ENCODE data around the gene PEX12.

Gene PEX12

DNA sequence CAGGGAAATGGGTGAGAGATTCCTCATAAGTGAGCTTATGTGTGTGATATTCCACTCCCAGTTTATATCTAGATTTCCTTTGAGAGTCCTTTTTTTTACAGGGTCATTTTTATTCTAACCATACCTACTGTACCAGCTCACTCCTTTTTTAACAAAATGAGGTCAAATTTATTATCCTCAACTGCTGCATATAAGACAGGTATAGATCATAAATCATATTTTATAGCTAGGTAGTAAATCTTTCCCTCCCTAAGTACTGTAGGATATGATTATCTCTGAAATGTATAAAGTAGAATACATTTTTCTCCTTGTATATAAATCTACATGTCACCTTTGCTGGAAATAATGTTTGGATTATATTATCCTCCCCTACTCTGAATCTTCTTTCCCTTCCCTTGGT lies 40.3 kb upstream of the PEX12 start:
- DNase-seq, result no peak
- Histone ChIP-seq H3K9ac (ENCODE audit: low read length) (no peak overlapping the region), H3K4me3 (ENCODE audit: low read length) (no peak overlapping the region), H3K4me1 (ENCODE audit: low read length) (no peaks in the 10 kb centered on the region), H3K27me3 (replicated peaks; ENCODE audit: insufficient read depth, low read length) (no peaks in the 10 kb centered on the region), H3K36me3 (replicated peaks; ENCODE audit: insufficient read depth, low read length) (no peaks in the 10 kb centered on the region), H3K9me2 (replicated peaks; ENCODE audit: insufficient read depth, low read length) (no peaks in the 10 kb centered on the region), H3K79me2 (ENCODE audit: low read length) (no peaks in the 10 kb centered on the region), H3K9me3 (replicated peaks; ENCODE audit: insufficient read depth, low read length) (no peaks in the 10 kb centered on the region), H4K20me1 (ENCODE audit: insufficient read depth, low read length) (no peaks in the 10 kb centered on the region), H3K4me2 (ENCODE audit: low read depth, low read length) (no peak overlapping the region), H2AFZ (ENCODE audit: low read length) (no peak overlapping the region), H3K27ac (ENCODE audit: low read length) (no peak overlapping the region), H3F3A (ENCODE audit: insufficient read depth, low read length) (no peaks in the 10 kb centered on the region)
- TF ChIP-seq, protein P1, sequence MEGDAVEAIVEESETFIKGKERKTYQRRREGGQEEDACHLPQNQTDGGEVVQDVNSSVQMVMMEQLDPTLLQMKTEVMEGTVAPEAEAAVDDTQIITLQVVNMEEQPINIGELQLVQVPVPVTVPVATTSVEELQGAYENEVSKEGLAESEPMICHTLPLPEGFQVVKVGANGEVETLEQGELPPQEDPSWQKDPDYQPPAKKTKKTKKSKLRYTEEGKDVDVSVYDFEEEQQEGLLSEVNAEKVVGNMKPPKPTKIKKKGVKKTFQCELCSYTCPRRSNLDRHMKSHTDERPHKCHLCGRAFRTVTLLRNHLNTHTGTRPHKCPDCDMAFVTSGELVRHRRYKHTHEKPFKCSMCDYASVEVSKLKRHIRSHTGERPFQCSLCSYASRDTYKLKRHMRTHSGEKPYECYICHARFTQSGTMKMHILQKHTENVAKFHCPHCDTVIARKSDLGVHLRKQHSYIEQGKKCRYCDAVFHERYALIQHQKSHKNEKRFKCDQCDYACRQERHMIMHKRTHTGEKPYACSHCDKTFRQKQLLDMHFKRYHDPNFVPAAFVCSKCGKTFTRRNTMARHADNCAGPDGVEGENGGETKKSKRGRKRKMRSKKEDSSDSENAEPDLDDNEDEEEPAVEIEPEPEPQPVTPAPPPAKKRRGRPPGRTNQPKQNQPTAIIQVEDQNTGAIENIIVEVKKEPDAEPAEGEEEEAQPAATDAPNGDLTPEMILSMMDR (IDR thresholded peaks at IDR 0.05; ENCODE audit: low read length), result no peak
- no peak for TF ChIP-seq EZH2 (optimal IDR thresholded peaks at IDR 0.05; ENCODE audit: low read depth, low read length)
- no peak for TF ChIP-seq EZH2phosphoT487 (IDR thresholded peaks at IDR 0.05; ENCODE audit: low read length)

DNA sequence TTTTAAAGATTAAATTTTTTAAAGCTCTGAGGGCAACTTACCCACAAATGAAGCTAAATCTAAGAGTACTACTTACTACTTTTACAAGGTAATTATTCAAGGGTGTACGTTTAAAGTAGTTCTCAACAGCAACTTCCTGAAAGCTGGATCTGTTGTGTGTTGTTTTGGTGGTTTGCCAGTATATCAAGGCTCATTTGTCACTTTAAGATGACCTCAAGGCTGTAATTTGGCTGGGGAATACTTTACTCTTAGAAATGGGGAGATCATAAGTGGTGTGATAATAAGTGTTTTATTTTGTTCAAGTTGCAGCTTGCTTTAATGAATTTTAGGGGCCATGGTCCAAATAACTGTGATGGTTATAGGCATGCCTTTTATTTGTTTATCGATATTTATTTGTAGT lies 39.1 kb upstream of the PEX12 start:
- no peak for TF ChIP-seq EZH2phosphoT487 (IDR thresholded peaks at IDR 0.05; ENCODE audit: low read length)
- TF ChIP-seq EZH2 (optimal IDR thresholded peaks at IDR 0.05; ENCODE audit: low read depth, low read length), result no peak
- TF ChIP-seq, protein P1 (IDR thresholded peaks at IDR 0.05; ENCODE audit: low read length), result no peak
- Histone ChIP-seq H3K27me3 (replicated peaks; ENCODE audit: insufficient read depth, low read length) (no peaks in the 10 kb centered on the region), H3K4me1 (ENCODE audit: low read length) (no peaks in the 10 kb centered on the region), H3K4me2 (ENCODE audit: low read depth, low read length) (no peak overlapping the region), H3K9me3 (replicated peaks; ENCODE audit: insufficient read depth, low read length) (no peaks in the 10 kb centered on the region), H3K79me2 (ENCODE audit: low read length) (no peaks in the 10 kb centered on the region), H3K4me3 (ENCODE audit: low read length) (no peak overlapping the region), H3K9ac (ENCODE audit: low read length) (no peak overlapping the region), H2AFZ (ENCODE audit: low read length) (no peak overlapping the region), H3K36me3 (replicated peaks; ENCODE audit: insufficient read depth, low read length) (no peaks in the 10 kb centered on the region), H3K9me2 (replicated peaks; ENCODE audit: insufficient read depth, low read length) (no peaks in the 10 kb centered on the region), H4K20me1 (ENCODE audit: insufficient read depth, low read length) (no peaks in the 10 kb centered on the region), H3F3A (ENCODE audit: insufficient read depth, low read length) (no peaks in the 10 kb centered on the region), H3K27ac (ENCODE audit: low read length) (no peak overlapping the region)
- no peak for DNase-seq

- H3K36me3 ChIP-seq (replicated peaks; ENCODE audit: insufficient read depth, low read length), result no peaks in the 10 kb centered on the region
- H3K27ac ChIP-seq (ENCODE audit: low read length), result no peak overlapping the region
- H3K4me3 ChIP-seq (ENCODE audit: low read length), result no peak overlapping the region
- no peak overlapping the region for H2AFZ ChIP-seq (ENCODE audit: low read length)
- no peaks in the 10 kb centered on the region for H3F3A ChIP-seq (ENCODE audit: insufficient read depth, low read length)
- TF ChIP-seq EZH2phosphoT487 (IDR thresholded peaks at IDR 0.05; ENCODE audit: low read length), result no peak
- TF ChIP-seq, protein P1 (IDR thresholded peaks at IDR 0.05; ENCODE audit: low read length), result no peak
- TF ChIP-seq EZH2 (optimal IDR thresholded peaks at IDR 0.05; ENCODE audit: low read depth, low read length), result no peak
- no peaks in the 10 kb centered on the region for H3K9me2 ChIP-seq (replicated peaks; ENCODE audit: insufficient read depth, low read length)
- H4K20me1 ChIP-seq (ENCODE audit: insufficient read depth, low read length), result no peaks in the 10 kb centered on the region
- no peak overlapping the region for H3K9ac ChIP-seq (ENCODE audit: low read length)
- DNase-seq, result no peak
- H3K4me2 ChIP-seq (ENCODE audit: low read depth, low read length), result no peak overlapping the region
- H3K9me3 ChIP-seq (replicated peaks; ENCODE audit: insufficient read depth, low read length), result no peaks in the 10 kb centered on the region
- no peaks in the 10 kb centered on the region for H3K79me2 ChIP-seq (ENCODE audit: low read length)
- H3K27me3 ChIP-seq (replicated peaks; ENCODE audit: insufficient read depth, low read length), result no peaks in the 10 kb centered on the region
- no peaks in the 10 kb centered on the region for H3K4me1 ChIP-seq (ENCODE audit: low read length)
These were observed 38.2 kb upstream of the PEX12 start for GRCh38 chr17:35616536-35616935.
